PC-3 (cell line): ENCODE data around the gene SYP. TPM values are rescaled to one million over a fixed set of nuclear protein-coding genes. Genes with fewer than 3 reads are reported as not detected.

Source experiments
- ATAC-seq: fragments of 200-7000 bp; cut with Tn5 transposase; 2 replicates; pipeline ENCODE4 v1.9.1; 2020; ENCODE audit warnings: mild to moderate bottlenecking, moderate library complexity
- BruUV-seq: library from RNA; stranded (reverse); fragments of 400-500 nt; replicated peaks from 2 replicates; lab custom pipeline; 2021; lab: Mats Ljungman, UMichigan
- CTCF ChIA-PET: fragments of 300-600 bp; sonication (Branson Sonifier 250); formaldehyde crosslinking; loops from one replicate; lab custom pipeline; 2022; ENCODE audit warnings: antibody characterized with exemption; lab: Charles Lee
- POLR2A ChIA-PET: fragments of 300-600 bp; sonication (Branson Sonifier 250); formaldehyde crosslinking; loops from one replicate; lab custom pipeline; 2022; ENCODE audit warnings: antibody characterized with exemption; ENCODE audit not compliant: unreplicated experiment; lab: Charles Lee
- DNase-seq: peaks from one replicate; pipeline ENCODE4 v3.0.0-alpha.2; 2015
- H2AFZ ChIP-seq: fragments of 300-600 bp; sonication (generic); 2 replicates; pipeline ENCODE4 v1.6.0; 2016; ENCODE audit warnings: antibody characterized with exemption, low read length
- H3F3A ChIP-seq: fragments of 300-600 bp; sonication (generic); one replicate; pipeline ENCODE4 v1.6.0; 2017; ENCODE audit warnings: antibody characterized with exemption, low read length, control low read depth, mild to moderate bottlenecking; ENCODE audit not compliant: unreplicated experiment
- H3K27ac ChIP-seq: fragments of 300-600 bp; sonication (generic); 2 replicates; pipeline ENCODE4 v1.5.1; 2016; ENCODE audit warnings: mild to moderate bottlenecking, low read length
- H3K27me3 ChIP-seq: fragments of 300-600 bp; sonication (generic); 2 replicates; pipeline ENCODE4 v1.6.1; 2016; ENCODE audit warnings: low read length, mixed read lengths
- H3K36me3 ChIP-seq: fragments of 300-600 bp; sonication (generic); 2 replicates; pipeline ENCODE4 v1.6.1; 2016; ENCODE audit warnings: low read depth, mixed run types, low read length, mixed read lengths
- H3K4me1 ChIP-seq: fragments of 300-600 bp; sonication (generic); 2 replicates; pipeline ENCODE4 v1.5.1; 2016; ENCODE audit warnings: low read length; ENCODE audit not compliant: insufficient read depth
- H3K4me2 ChIP-seq: fragments of 300-600 bp; sonication (generic); 2 replicates; pipeline ENCODE4 v1.6.0; 2016; ENCODE audit warnings: low read length
- H3K4me3 ChIP-seq: fragments of 300-600 bp; sonication (generic); 2 replicates; pipeline ENCODE4 v1.5.1; 2016; ENCODE audit warnings: mild to moderate bottlenecking, low read length, mixed read lengths
- H3K79me2 ChIP-seq: fragments of 300-600 bp; sonication (generic); 2 replicates; pipeline ENCODE4 v1.6.1; 2017; ENCODE audit warnings: low read length, mixed read lengths
- H3K9ac ChIP-seq: fragments of 300-600 bp; sonication (generic); 2 replicates; pipeline ENCODE4 v1.6.0; 2016; ENCODE audit warnings: mild to moderate bottlenecking, low read length
- H3K9me2 ChIP-seq: fragments of 300-600 bp; sonication (generic); replicated peaks from 2 replicates; pipeline ENCODE4 v1.6.1; 2016; ENCODE audit warnings: mixed run types, low read length, mixed read lengths
- H3K9me3 ChIP-seq: fragments of 300-600 bp; sonication (generic); 2 replicates; pipeline ENCODE4 v1.6.1; 2016; ENCODE audit warnings: low read length, mixed read lengths
- H4K20me1 ChIP-seq: fragments of 300-600 bp; sonication (generic); 2 replicates; pipeline ENCODE4 v1.6.1; 2016; ENCODE audit warnings: low read length, mixed read lengths
- EZH2 ChIP-seq: fragments of 300-600 bp; sonication (generic); IDR thresholded peaks from one replicate; pipeline ENCODE4 v1.6.1; 2017; ENCODE audit warnings: antibody characterized with exemption, mild to moderate bottlenecking, low read length; ENCODE audit not compliant: unreplicated experiment
- EZH2phosphoT487 ChIP-seq: fragments of 300-600 bp; sonication (generic); IDR thresholded peaks from 2 replicates; pipeline ENCODE4 v1.6.1; 2018; ENCODE audit warnings: mild to moderate bottlenecking, antibody characterized with exemption, low read length, borderline replicate concordance
- intact Hi-C: fragments of 100-400 bp; cut with micrococcal nuclease; formaldehyde crosslinking; loops from 2 replicates; pipeline ENCODE4 v1.9.0; 2023
- total RNA-seq: library from RNA; depleted of rRNA; stranded (reverse); fragments of >200 nt; gene quantifications from 2 replicates; pipeline ENCODE4 v1.2.3, GENCODE V29; 2014
- TF ChIP-seq, protein P1 (sequence below): fragments of 300-600 bp; sonication (generic); conservative IDR thresholded peaks from 2 replicates; pipeline ENCODE4 v1.5.1; 2017; ENCODE audit warnings: antibody characterized with exemption, low read depth, mild to moderate bottlenecking, low read length

SYP gene
- total RNA-seq, 1 experiment from 2014 or later: 0.47 TPM

DNA sequence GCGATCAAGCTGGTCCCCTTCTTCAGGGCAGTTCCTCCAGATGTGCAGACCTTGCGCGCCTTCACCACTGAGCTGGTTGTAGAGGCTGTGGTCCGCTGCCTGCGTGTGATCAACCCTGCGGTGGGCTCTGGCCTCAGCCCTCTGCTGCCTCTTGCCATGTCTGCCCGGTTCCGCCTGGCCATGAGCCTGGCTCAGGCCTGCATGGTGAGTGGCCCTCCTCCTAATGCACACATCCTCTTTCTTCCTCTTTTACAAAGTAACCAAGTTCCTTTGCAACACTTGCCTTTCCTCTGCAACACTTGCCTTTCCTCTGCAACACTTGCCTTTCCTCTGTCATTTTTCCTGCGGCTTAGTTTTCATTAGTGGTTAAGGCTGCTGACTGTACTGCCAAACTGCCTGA is 37.1 kb upstream of the SYP start:
- Histone ChIP-seq H4K20me1 (no peaks in the 10 kb centered on the region), H2AFZ (no peak overlapping the region), H3K79me2 (peaks cover 4% of the 10 kb centered on the region; the same call in 1 of the 2 replicates), H3K27ac (no peak overlapping the region), H3F3A (no peaks in the 10 kb centered on the region), H3K4me3 (no peak overlapping the region), H3K36me3 (no peaks in the 10 kb centered on the region), H3K4me2 (no peak overlapping the region), H3K27me3 (no peaks in the 10 kb centered on the region), H3K9ac (no peak overlapping the region), H3K4me1 (no peaks in the 10 kb centered on the region; the same call in 1 of the 2 replicates), H3K9me2 (no peaks in the 10 kb centered on the region), H3K9me3 (no peaks in the 10 kb centered on the region)
- intact Hi-C loops: no loop called here
- DNase-seq (no peak), ATAC-seq (no peak)
- TF ChIP-seq, protein P1, sequence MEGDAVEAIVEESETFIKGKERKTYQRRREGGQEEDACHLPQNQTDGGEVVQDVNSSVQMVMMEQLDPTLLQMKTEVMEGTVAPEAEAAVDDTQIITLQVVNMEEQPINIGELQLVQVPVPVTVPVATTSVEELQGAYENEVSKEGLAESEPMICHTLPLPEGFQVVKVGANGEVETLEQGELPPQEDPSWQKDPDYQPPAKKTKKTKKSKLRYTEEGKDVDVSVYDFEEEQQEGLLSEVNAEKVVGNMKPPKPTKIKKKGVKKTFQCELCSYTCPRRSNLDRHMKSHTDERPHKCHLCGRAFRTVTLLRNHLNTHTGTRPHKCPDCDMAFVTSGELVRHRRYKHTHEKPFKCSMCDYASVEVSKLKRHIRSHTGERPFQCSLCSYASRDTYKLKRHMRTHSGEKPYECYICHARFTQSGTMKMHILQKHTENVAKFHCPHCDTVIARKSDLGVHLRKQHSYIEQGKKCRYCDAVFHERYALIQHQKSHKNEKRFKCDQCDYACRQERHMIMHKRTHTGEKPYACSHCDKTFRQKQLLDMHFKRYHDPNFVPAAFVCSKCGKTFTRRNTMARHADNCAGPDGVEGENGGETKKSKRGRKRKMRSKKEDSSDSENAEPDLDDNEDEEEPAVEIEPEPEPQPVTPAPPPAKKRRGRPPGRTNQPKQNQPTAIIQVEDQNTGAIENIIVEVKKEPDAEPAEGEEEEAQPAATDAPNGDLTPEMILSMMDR: no peak
- no peak for TF ChIP-seq EZH2phosphoT487
- no peak for TF ChIP-seq EZH2
- BruUV-seq: no TSS peak
- ChIA-PET CTCF (no interaction called here), POLR2A (no interaction called here)

DNA sequence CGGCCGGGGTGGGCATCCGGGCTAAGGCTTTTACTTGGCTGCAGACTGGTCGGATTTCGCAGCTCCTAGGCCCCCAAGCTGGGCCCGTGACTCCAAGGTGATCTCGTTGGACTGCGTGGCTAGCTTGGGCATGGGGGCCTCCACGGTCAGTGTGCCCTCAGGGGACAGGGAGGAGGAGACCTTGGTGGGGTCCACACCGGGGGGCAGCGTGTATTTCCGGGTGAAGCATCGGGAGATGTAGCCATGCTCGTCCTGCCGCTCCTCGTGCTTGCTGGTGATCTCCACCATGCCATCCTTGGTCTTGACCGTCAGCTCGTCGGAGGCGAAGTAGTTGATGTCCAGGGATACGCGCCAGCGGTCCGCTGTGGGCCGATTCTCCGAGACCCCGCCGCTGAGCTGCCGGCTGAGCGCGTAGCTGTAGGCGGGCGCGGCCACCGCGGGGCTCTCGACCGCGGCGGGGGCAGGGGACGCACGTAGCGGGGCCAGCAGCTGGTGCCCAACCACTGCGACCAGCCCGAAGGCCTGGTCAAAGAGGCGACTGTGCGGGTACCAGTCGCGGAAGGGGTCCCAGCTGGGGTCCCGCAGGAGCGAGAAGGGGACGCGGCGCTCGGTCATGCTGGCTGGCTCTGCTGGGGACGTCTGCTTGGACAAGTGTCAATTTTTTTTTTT is 34.0 kb upstream of the SYP start:
- H3K27me3 ChIP-seq: no peaks in the 10 kb centered on the region
- no peaks in the 10 kb centered on the region for H3K36me3 ChIP-seq
- no peaks in the 10 kb centered on the region for H3K4me1 ChIP-seq
- no peak overlapping the region for H3K4me2 ChIP-seq
- TF ChIP-seq EZH2phosphoT487: no peak
- no peak for TF ChIP-seq EZH2
- TF ChIP-seq, protein P1: no peak
- ATAC-seq (no peak), DNase-seq (no peak)
- intact Hi-C loops: no loop called here
- ChIA-PET POLR2A (no interaction called here), CTCF (no interaction called here)
- H2AFZ ChIP-seq: no peak overlapping the region
- no peak overlapping the region for H3K9ac ChIP-seq
- H3K79me2 ChIP-seq: peaks cover 4% of the 10 kb centered on the region; the same call in 1 of the 2 replicates
- H3K9me3 ChIP-seq: no peaks in the 10 kb centered on the region
- no peaks in the 10 kb centered on the region for H4K20me1 ChIP-seq
- BruUV-seq: no TSS peak
- no peak overlapping the region for H3K27ac ChIP-seq
- H3K4me3 ChIP-seq: no peak overlapping the region
- no peaks in the 10 kb centered on the region for H3F3A ChIP-seq
- H3K9me2 ChIP-seq: no peaks in the 10 kb centered on the region

- intact Hi-C loops: no loop called here
- POLR2A ChIA-PET: no interaction called here
- ATAC-seq: no peak
Observed at GRCh38 chrX:49233176-49233575, 33.2 kb upstream of the SYP start, which contains the start of gene CACNA1F. Gene CACNA1F (minus strand): TSS chrX:49233340. CDS start chrX:49233309, 31 bp downstream.

More at GRCh38 chrX:49233176-49233575, 33.2 kb upstream of the SYP start, which contains the start of gene CACNA1F:
- H3K9me2 ChIP-seq: no peaks in the 10 kb centered on the region
- DNase-seq: no peak
- H3F3A ChIP-seq: no peaks in the 10 kb centered on the region
- H3K4me1 ChIP-seq: no peaks in the 10 kb centered on the region
- no peaks in the 10 kb centered on the region for H4K20me1 ChIP-seq
- H3K9me3 ChIP-seq: no peaks in the 10 kb centered on the region
- H3K27me3 ChIP-seq: no peaks in the 10 kb centered on the region
- H3K9ac ChIP-seq: no peak within 1 kb of the TSS
- H3K4me3 ChIP-seq: no peak within 1 kb of the TSS
- peaks cover 4% of the 10 kb centered on the region; the same call in 1 of the 2 replicates for H3K79me2 ChIP-seq
- no peak within 1 kb of the TSS for H3K4me2 ChIP-seq
- no TSS peak for BruUV-seq
- CTCF ChIA-PET: no interaction called here
- TF ChIP-seq EZH2phosphoT487 (no peak), EZH2 (no peak)
- TF ChIP-seq, protein P1: no peak
- H2AFZ ChIP-seq: no peak within 1 kb of the TSS
- no peaks in the 10 kb centered on the region for H3K36me3 ChIP-seq
- no peak within 1 kb of the TSS for H3K27ac ChIP-seq
